Effector memory CD8-positive, alpha-beta T cell (primary cell): ENCODE data around the gene SLC35E1.

ENCODE experiments used
- ATAC-seq: fragments of 150-1000 bp; cut with Tn5 transposase; replicated peaks from 2 replicates; pipeline ENCODE4 v1.10.0; 2021; ENCODE audit warnings: mild to moderate bottlenecking, moderate library complexity
- DNase-seq, 3 experiments: peaks; one replicate each; pipeline ENCODE4 v3.0.0; 2021
- H3K27ac Mint-ChIP-seq, 2 donors: one replicate each; pipeline ENCODE4 v1.8.0; 2022; ENCODE audit warnings: mild to moderate bottlenecking in 2 of 2, mixed read lengths in 2 of 2, moderate library complexity in 2 of 2
- H3K27me3 Mint-ChIP-seq, 2 donors: one replicate each; pipeline ENCODE4 v1.8.0; 2022; ENCODE audit warnings: mixed read lengths in 2 of 2
- H3K36me3 Mint-ChIP-seq: one replicate; pipeline ENCODE4 v1.8.0; 2022; ENCODE audit warnings: mild to moderate bottlenecking, moderate library complexity, mixed read lengths; ENCODE audit not compliant: insufficient read depth
- H3K4me1 Mint-ChIP-seq, 2 donors: one replicate each; pipeline ENCODE4 v1.8.0; 2022; ENCODE audit warnings: low read depth in 2 of 2, mixed read lengths in 2 of 2
- H3K4me3 Mint-ChIP-seq, 2 donors: one replicate each; pipeline ENCODE4 v1.8.0; 2022; ENCODE audit warnings: mild to moderate bottlenecking in 2 of 2, mixed read lengths in 2 of 2, moderate library complexity in 2 of 2
- H3K9me3 Mint-ChIP-seq, 2 donors: one replicate each; pipeline ENCODE4 v1.8.0; 2022; ENCODE audit warnings: mixed read lengths in 2 of 2

SLC35E1 gene

GRCh38 chr19:16593181-16593580, 21.0 kb upstream of the SLC35E1 start:
- H3K27ac Mint-ChIP-seq = peak overlapping the region in 1 of 2 donors; percentile 96
- H3K9me3 Mint-ChIP-seq = no peaks in the 10 kb centered on the region
- H3K4me1 Mint-ChIP-seq = peaks cover 55 to 56% of the 10 kb centered on the region in 2 donors
- DNase-seq = no peak
- peaks cover 47% of the 10 kb centered on the region for H3K36me3 Mint-ChIP-seq
- H3K4me3 Mint-ChIP-seq = peak overlapping the region; percentile 77 to 80
- no peaks in the 10 kb centered on the region for H3K27me3 Mint-ChIP-seq
- no peak for ATAC-seq

- peaks cover 58% of the 10 kb centered on the region for H3K36me3 Mint-ChIP-seq
- peak overlapping the region in 1 of 2 donors; percentile 51 for H3K27ac Mint-ChIP-seq
- no peak overlapping the region for H3K4me3 Mint-ChIP-seq
These were observed 19.8 kb upstream of the SLC35E1 start for GRCh38 chr19:16591803-16592556.

GRCh38 chr19:16590876-16591802, 18.9 kb upstream of the SLC35E1 start:
- H3K27me3 Mint-ChIP-seq = no peaks in the 10 kb centered on the region
- H3K27ac Mint-ChIP-seq = no peak overlapping the region

More at GRCh38 chr19:16591803-16592556, 19.8 kb upstream of the SLC35E1 start:
- H3K27me3 Mint-ChIP-seq = no peaks in the 10 kb centered on the region
- H3K4me1 Mint-ChIP-seq = peaks cover 61% of the 10 kb centered on the region in 2 donors
- H3K9me3 Mint-ChIP-seq = no peaks in the 10 kb centered on the region
- ATAC-seq = no peak
- no peak for DNase-seq

GRCh38 chr19:16589917-16590316, 17.7 kb upstream of the SLC35E1 start:
- Mint-ChIP-seq H3K27me3 (no peaks in the 10 kb centered on the region), H3K36me3 (peaks cover 65% of the 10 kb centered on the region), H3K27ac (peak overlapping the region in 1 of 2 donors; percentile 95), H3K4me3 (no peak overlapping the region), H3K4me1 (peaks cover 63 to 67% of the 10 kb centered on the region in 2 donors), H3K9me3 (no peaks in the 10 kb centered on the region)
- ATAC-seq (no peak), DNase-seq (no peak)

More at GRCh38 chr19:16590876-16591802, 18.9 kb upstream of the SLC35E1 start:
- Mint-ChIP-seq H3K4me1 (peaks cover 64 to 67% of the 10 kb centered on the region in 2 donors), H3K9me3 (no peaks in the 10 kb centered on the region), H3K4me3 (no peak overlapping the region), H3K36me3 (peaks cover 60% of the 10 kb centered on the region)
- DNase-seq (no peak), ATAC-seq (no peak)

GRCh38 chr19:16588824-16589577, 16.8 kb upstream of the SLC35E1 start:
- Mint-ChIP-seq H3K27me3 (no peaks in the 10 kb centered on the region), H3K4me1 (peaks cover 60 to 68% of the 10 kb centered on the region in 2 donors), H3K4me3 (peak overlapping the region; percentile 78 to 83), H3K27ac (peak overlapping the region; percentile 93 to 95), H3K9me3 (no peaks in the 10 kb centered on the region), H3K36me3 (peaks cover 68% of the 10 kb centered on the region)
- DNase-seq (no peak), ATAC-seq (no peak)

GRCh38 chr19:16587833-16588823, 15.9 kb upstream of the SLC35E1 start:
- Mint-ChIP-seq H3K27ac (peak overlapping the region; percentile 93 to 95), H3K9me3 (no peaks in the 10 kb centered on the region), H3K36me3 (peaks cover 66% of the 10 kb centered on the region), H3K27me3 (no peaks in the 10 kb centered on the region), H3K4me3 (peak overlapping the region; percentile 78 to 83), H3K4me1 (peaks cover 59 to 67% of the 10 kb centered on the region in 2 donors)
- DNase-seq (peak; percentile 53 to 63 (median 63)), ATAC-seq (peak; percentile 58)

- H3K36me3 Mint-ChIP-seq = peaks cover 63% of the 10 kb centered on the region
- peak overlapping the region; percentile 78 to 83 for H3K4me3 Mint-ChIP-seq
- H3K27ac Mint-ChIP-seq = peak overlapping the region; percentile 93 to 95
- H3K4me1 Mint-ChIP-seq = peaks cover 62 to 67% of the 10 kb centered on the region in 2 donors
- H3K9me3 Mint-ChIP-seq = no peaks in the 10 kb centered on the region
- H3K27me3 Mint-ChIP-seq = no peaks in the 10 kb centered on the region
- peak; percentile 44 to 60 (median 46) for DNase-seq
- ATAC-seq = peak; percentile 23
These were observed 15.0 kb upstream of the SLC35E1 start for GRCh38 chr19:16586991-16587832.

- Mint-ChIP-seq H3K27me3 (no peaks in the 10 kb centered on the region), H3K4me1 (peaks cover 62 to 72% of the 10 kb centered on the region in 2 donors)
- DNase-seq = no peak
These were observed 14.3 kb upstream of the SLC35E1 start for GRCh38 chr19:16586477-16586871.

GRCh38 chr19:16585808-16586476, 13.7 kb upstream of the SLC35E1 start:
- Mint-ChIP-seq H3K36me3 (peaks cover 62% of the 10 kb centered on the region), H3K27ac (peak overlapping the region; percentile 93 to 95), H3K4me1 (peaks cover 62 to 72% of the 10 kb centered on the region in 2 donors), H3K9me3 (no peaks in the 10 kb centered on the region), H3K4me3 (peak overlapping the region; percentile 78 to 83), H3K27me3 (no peaks in the 10 kb centered on the region)
- DNase-seq = no peak
- no peak for ATAC-seq

More at GRCh38 chr19:16586477-16586871, 14.3 kb upstream of the SLC35E1 start:
- Mint-ChIP-seq H3K4me3 (peak overlapping the region; percentile 78 to 83), H3K36me3 (peaks cover 62% of the 10 kb centered on the region), H3K27ac (peak overlapping the region; percentile 93 to 95), H3K9me3 (no peaks in the 10 kb centered on the region)
- ATAC-seq = no peak

- peaks cover 68% of the 10 kb centered on the region for H3K36me3 Mint-ChIP-seq
- ATAC-seq (no peak), DNase-seq (no peak)
- H3K9me3 Mint-ChIP-seq = no peaks in the 10 kb centered on the region
- H3K4me3 Mint-ChIP-seq = peak overlapping the region; percentile 78 to 83
- H3K27ac Mint-ChIP-seq = peak overlapping the region; percentile 93 to 95
- H3K27me3 Mint-ChIP-seq = no peaks in the 10 kb centered on the region
- peaks cover 62 to 73% of the 10 kb centered on the region in 2 donors for H3K4me1 Mint-ChIP-seq
These were observed 13.0 kb upstream of the SLC35E1 start for GRCh38 chr19:16585094-16585801.
